NB4 (cell line): Measurements from ENCODE around the gene FANCD2.

ENCODE experiments used
- MAX ChIP-seq: IDR thresholded peaks from 2 replicates; pipeline ENCODE4 v1.6.1; 2011; ENCODE audit warnings: low read depth, low read length
- POLR2A ChIP-seq: IDR thresholded peaks from 2 replicates; pipeline ENCODE4 v1.6.1; 2011; ENCODE audit warnings: mild to moderate bottlenecking; ENCODE audit not compliant: insufficient read length; ENCODE audit errors: extremely low read depth
- TF ChIP-seq, protein P1 (sequence below): IDR thresholded peaks from one replicate; pipeline ENCODE4 v1.5.1; 2012; ENCODE audit warnings: low read depth, low read length

- TF ChIP-seq POLR2A (no peak), MAX (no peak)
- TF ChIP-seq, protein P1, sequence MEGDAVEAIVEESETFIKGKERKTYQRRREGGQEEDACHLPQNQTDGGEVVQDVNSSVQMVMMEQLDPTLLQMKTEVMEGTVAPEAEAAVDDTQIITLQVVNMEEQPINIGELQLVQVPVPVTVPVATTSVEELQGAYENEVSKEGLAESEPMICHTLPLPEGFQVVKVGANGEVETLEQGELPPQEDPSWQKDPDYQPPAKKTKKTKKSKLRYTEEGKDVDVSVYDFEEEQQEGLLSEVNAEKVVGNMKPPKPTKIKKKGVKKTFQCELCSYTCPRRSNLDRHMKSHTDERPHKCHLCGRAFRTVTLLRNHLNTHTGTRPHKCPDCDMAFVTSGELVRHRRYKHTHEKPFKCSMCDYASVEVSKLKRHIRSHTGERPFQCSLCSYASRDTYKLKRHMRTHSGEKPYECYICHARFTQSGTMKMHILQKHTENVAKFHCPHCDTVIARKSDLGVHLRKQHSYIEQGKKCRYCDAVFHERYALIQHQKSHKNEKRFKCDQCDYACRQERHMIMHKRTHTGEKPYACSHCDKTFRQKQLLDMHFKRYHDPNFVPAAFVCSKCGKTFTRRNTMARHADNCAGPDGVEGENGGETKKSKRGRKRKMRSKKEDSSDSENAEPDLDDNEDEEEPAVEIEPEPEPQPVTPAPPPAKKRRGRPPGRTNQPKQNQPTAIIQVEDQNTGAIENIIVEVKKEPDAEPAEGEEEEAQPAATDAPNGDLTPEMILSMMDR, result no peak
These were observed 14.6 kb upstream of the FANCD2 start for GRCh38 chr3:10011631-10012030.
